HG03575 (cell line): ENCODE measurements around the gene TET2.
A peak's percentile ranks its signal among the peaks of the same experiment; 100 is the strongest.

Experiments used
- ATAC-seq: cut with Tn5 transposase; IDR thresholded peaks from one replicate; pipeline ENCODE4 v1.9.1; 2021; ENCODE audit not compliant: unreplicated experiment, insufficient number of reproducible peaks, low FRiP score; ENCODE audit errors: extremely low read depth

The TET2 gene

GRCh38 chr4:105208561-105208960 is 61.9 kb downstream of the TET2 start:
- no peak for ATAC-seq

GRCh38 chr4:105210916-105211315 is 64.2 kb downstream of the TET2 start:
- no peak for ATAC-seq

GRCh38 chr4:105215609-105216313 is 69.1 kb downstream of the TET2 start:
- peak; percentile 65 for ATAC-seq

GRCh38 chr4:105225500-105225899 is 78.8 kb downstream of the TET2 start:
- ATAC-seq, result no peak

- no peak for ATAC-seq
These were observed 80.4 kb downstream of the TET2 start for GRCh38 chr4:105227054-105227453.

- ATAC-seq, result no peak
These were observed 83.6 kb downstream of the TET2 start for GRCh38 chr4:105230287-105230686.

- no peak for ATAC-seq
These were observed 85.7 kb downstream of the TET2 start for GRCh38 chr4:105232374-105232773.

GRCh38 chr4:105234582-105234981 is 87.9 kb downstream of the TET2 start:
- no peak for ATAC-seq

GRCh38 chr4:105236202-105236915 is 89.7 kb downstream of the TET2 start:
- peak; percentile 83 for ATAC-seq

- no peak for ATAC-seq
These were observed 90.2 kb downstream of the TET2 start for GRCh38 chr4:105236916-105237311.

- ATAC-seq, result no peak
These were observed 93.4 kb downstream of the TET2 start for GRCh38 chr4:105240037-105240436.

- ATAC-seq, result no peak
These were observed 94.8 kb downstream of the TET2 start for GRCh38 chr4:105241451-105241850.

GRCh38 chr4:105243446-105243845 is 96.8 kb downstream of the TET2 start:
- ATAC-seq, result no peak

- no peak for ATAC-seq
These were observed 100.0 kb downstream of the TET2 start for GRCh38 chr4:105246712-105247111.

GRCh38 chr4:105248613-105249012 is 101.9 kb downstream of the TET2 start:
- ATAC-seq, result no peak

GRCh38 chr4:105257817-105258495 is 111.3 kb downstream of the TET2 start:
- ATAC-seq, result no peak

- ATAC-seq, result no peak
These were observed 119.0 kb downstream of the TET2 start for GRCh38 chr4:105265689-105266088.

- no peak for ATAC-seq
These were observed 120.6 kb downstream of the TET2 start for GRCh38 chr4:105267280-105267679.

GRCh38 chr4:105272002-105272401 is 125.3 kb downstream of the TET2 start:
- no peak for ATAC-seq

GRCh38 chr4:105273230-105273629 is 126.6 kb downstream of the TET2 start:
- ATAC-seq, result no peak
